Activated T-helper 2 cell treated with anti-CD3 and anti-CD28 coated beads, Interferon-gamma antibody, Interleukin-2, Interleukin-4, amounts not matched to agents 10 μg/mL and 5 μg/mL and 100 μg/mL, durations not matched to agents 14 hours and 24 hours and 36 hours (primary cell): Measurements from ENCODE around the gene CORO6. TPM values are rescaled to one million over a fixed set of nuclear protein-coding genes. Genes with fewer than 3 reads are reported as not detected.
A peak's percentile ranks its signal among the peaks of the same experiment; 100 is the strongest.

Source experiments
- DNase-seq: peaks from one replicate; pipeline ENCODE4 v3.0.0; 2021; ENCODE audit warnings: low spot score
- H3K27ac Mint-ChIP-seq: one replicate; pipeline ENCODE4 v1.8.0; 2021; ENCODE audit warnings: mixed read lengths
- H3K27me3 Mint-ChIP-seq: one replicate; pipeline ENCODE4 v1.8.0; 2021; ENCODE audit warnings: low read depth, mixed read lengths
- H3K36me3 Mint-ChIP-seq: one replicate; pipeline ENCODE4 v1.8.0; 2021; ENCODE audit warnings: low read depth, mixed read lengths
- H3K4me1 Mint-ChIP-seq: one replicate; pipeline ENCODE4 v1.8.0; 2021; ENCODE audit warnings: low read depth, mixed read lengths
- H3K4me3 Mint-ChIP-seq: one replicate; pipeline ENCODE4 v1.8.0; 2021; ENCODE audit warnings: low read depth, mild to moderate bottlenecking, moderate library complexity, mixed read lengths
- H3K9me3 Mint-ChIP-seq: one replicate; pipeline ENCODE4 v1.8.0; 2021; ENCODE audit warnings: mixed read lengths
- intact Hi-C: fragments of 100-400 bp; cut with micrococcal nuclease; formaldehyde crosslinking; loops from one replicate; pipeline ENCODE4 v1.15.1; 2023
- total RNA-seq: library from RNA; stranded (reverse); gene quantifications from 2 replicates; pipeline ENCODE4 v1.2.3, GENCODE V29; 2022

The CORO6 gene
- total RNA-seq, 1 donor from 2014 or later, result 3.1 TPM

GRCh38 chr17:29627951-29628350 lies 5.2 kb upstream of the CORO6 start:
- peak overlapping the region; percentile 13 for H3K27ac Mint-ChIP-seq
- peaks cover 51% of the 10 kb centered on the region for H3K36me3 Mint-ChIP-seq
- no peaks in the 10 kb centered on the region for H3K9me3 Mint-ChIP-seq
- H3K27me3 Mint-ChIP-seq, result no peaks in the 10 kb centered on the region
- DNase-seq, result no peak
- intact Hi-C loops, result no loop called here
- H3K4me3 Mint-ChIP-seq, result no peak overlapping the region
- peaks cover 44% of the 10 kb centered on the region for H3K4me1 Mint-ChIP-seq

- Mint-ChIP-seq H3K4me1 (peaks cover 51% of the 10 kb centered on the region), H3K27ac (no peak overlapping the region), H3K4me3 (no peak overlapping the region), H3K27me3 (no peaks in the 10 kb centered on the region), H3K36me3 (peaks cover 33% of the 10 kb centered on the region), H3K9me3 (no peaks in the 10 kb centered on the region)
- intact Hi-C loops, result no loop called here
- DNase-seq, result no peak
Measured at GRCh38 chr17:29625037-29625750, 2.5 kb upstream of the CORO6 start.

GRCh38 chr17:29624586-29624985 lies 1.9 kb upstream of the CORO6 start:
- Mint-ChIP-seq H3K4me3 (no peak overlapping the region), H3K4me1 (peaks cover 46% of the 10 kb centered on the region), H3K9me3 (no peaks in the 10 kb centered on the region), H3K27me3 (no peaks in the 10 kb centered on the region), H3K36me3 (peaks cover 28% of the 10 kb centered on the region), H3K27ac (peak overlapping the region; percentile 37)
- no peak for DNase-seq
- intact Hi-C loops, result no loop called here

GRCh38 chr17:29623283-29623647 lies 553 bp upstream of the CORO6 start:
- intact Hi-C loops, result no loop called here
- H3K27ac Mint-ChIP-seq, result no peak overlapping the region

GRCh38 chr17:29621751-29622194 lies 939 bp downstream of the CORO6 start:
- peaks cover 47% of the 10 kb centered on the region for H3K4me1 Mint-ChIP-seq
- intact Hi-C loops, result no loop called here

More at GRCh38 chr17:29623283-29623647, 553 bp upstream of the CORO6 start:
- Mint-ChIP-seq H3K9me3 (no peaks in the 10 kb centered on the region), H3K36me3 (peaks cover 19% of the 10 kb centered on the region), H3K4me1 (peaks cover 39% of the 10 kb centered on the region), H3K27me3 (no peaks in the 10 kb centered on the region), H3K4me3 (peak overlapping the region; percentile 82)
- no peak for DNase-seq

GRCh38 chr17:29620779-29621500 lies 1.8 kb downstream of the CORO6 start:
- intact Hi-C loops, result no loop called here

More at GRCh38 chr17:29621751-29622194, 939 bp downstream of the CORO6 start:
- Mint-ChIP-seq H3K4me3 (peak overlapping the region; percentile 82), H3K27me3 (no peaks in the 10 kb centered on the region), H3K27ac (no peak overlapping the region), H3K9me3 (no peaks in the 10 kb centered on the region), H3K36me3 (peaks cover 11% of the 10 kb centered on the region)
- DNase-seq, result no peak

GRCh38 chr17:29620271-29620670 lies 2.4 kb downstream of the CORO6 start:
- Mint-ChIP-seq H3K36me3 (no peaks in the 10 kb centered on the region), H3K27me3 (no peaks in the 10 kb centered on the region), H3K27ac (no peak overlapping the region), H3K4me1 (peaks cover 54% of the 10 kb centered on the region), H3K9me3 (no peaks in the 10 kb centered on the region), H3K4me3 (no peak overlapping the region)
- no peak for DNase-seq
- intact Hi-C loops, result no loop called here

More at GRCh38 chr17:29620779-29621500, 1.8 kb downstream of the CORO6 start:
- Mint-ChIP-seq H3K4me1 (peaks cover 54% of the 10 kb centered on the region), H3K27ac (no peak overlapping the region), H3K9me3 (no peaks in the 10 kb centered on the region), H3K36me3 (peaks cover 6% of the 10 kb centered on the region), H3K4me3 (no peak overlapping the region), H3K27me3 (no peaks in the 10 kb centered on the region)
- no peak for DNase-seq

- no peak overlapping the region for H3K27ac Mint-ChIP-seq
- no peaks in the 10 kb centered on the region for H3K9me3 Mint-ChIP-seq
- no peaks in the 10 kb centered on the region for H3K27me3 Mint-ChIP-seq
- H3K4me3 Mint-ChIP-seq, result no peak overlapping the region
- DNase-seq, result no peak
- intact Hi-C loops, result loop anchor here (5.0 kb wide), 2 partner anchors 88 to 313 kb away; partner anchors contain the start of gene SSH2
- H3K36me3 Mint-ChIP-seq, result no peaks in the 10 kb centered on the region
- peaks cover 53% of the 10 kb centered on the region for H3K4me1 Mint-ChIP-seq
Measured at GRCh38 chr17:29619251-29619650, 3.5 kb downstream of the CORO6 start.

GRCh38 chr17:29618272-29619065 lies 4.2 kb downstream of the CORO6 start:
- H3K36me3 Mint-ChIP-seq, result no peaks in the 10 kb centered on the region
- H3K27me3 Mint-ChIP-seq, result no peaks in the 10 kb centered on the region
- DNase-seq, result no peak
- no peak overlapping the region for H3K27ac Mint-ChIP-seq
- H3K4me1 Mint-ChIP-seq, result peaks cover 50% of the 10 kb centered on the region
- intact Hi-C loops, result loop anchor here (1.0 to 5.0 kb wide), 3 partner anchors 89 to 314 kb away; partner anchors contain the start of gene SSH2
- H3K9me3 Mint-ChIP-seq, result no peaks in the 10 kb centered on the region
- H3K4me3 Mint-ChIP-seq, result peak overlapping the region; percentile 26

GRCh38 chr17:29617481-29618271 lies 5.0 kb downstream of the CORO6 start:
- peak; percentile 85 for DNase-seq
- Mint-ChIP-seq H3K27ac (peak overlapping the region; percentile 84), H3K9me3 (no peaks in the 10 kb centered on the region), H3K27me3 (no peaks in the 10 kb centered on the region), H3K4me1 (peaks cover 43% of the 10 kb centered on the region), H3K4me3 (peak overlapping the region; percentile 74), H3K36me3 (no peaks in the 10 kb centered on the region)
- intact Hi-C loops, result loop anchor here (1.0 to 5.0 kb wide), 6 partner anchors 28 to 315 kb away; partner anchors contain the start of genes GIT1, SSH2 and TP53I13

- Mint-ChIP-seq H3K27me3 (no peaks in the 10 kb centered on the region), H3K27ac (peak overlapping the region; percentile 84), H3K9me3 (no peaks in the 10 kb centered on the region), H3K4me3 (peak overlapping the region; percentile 74), H3K4me1 (peaks cover 42% of the 10 kb centered on the region), H3K36me3 (no peaks in the 10 kb centered on the region)
- peak; percentile 89 for DNase-seq
- intact Hi-C loops, result loop anchor here (1.0 to 5.0 kb wide), 5 partner anchors 28 to 315 kb away; partner anchors contain the start of genes GIT1, SSH2 and TP53I13
Measured at GRCh38 chr17:29617125-29617480, 5.6 kb downstream of the CORO6 start.
